Measurements from ENCODE around the gene SLC2A3. TPM values are rescaled to one million over a fixed set of nuclear protein-coding genes. Genes with fewer than 3 reads are reported as not detected.
A peak's percentile ranks its signal among the peaks of the same experiment; 100 is the strongest.

The SLC2A3 gene
- total and polyA plus RNA-seq, 2 experiments from 2014 or later, result 199 to 388 TPM

DNA sequence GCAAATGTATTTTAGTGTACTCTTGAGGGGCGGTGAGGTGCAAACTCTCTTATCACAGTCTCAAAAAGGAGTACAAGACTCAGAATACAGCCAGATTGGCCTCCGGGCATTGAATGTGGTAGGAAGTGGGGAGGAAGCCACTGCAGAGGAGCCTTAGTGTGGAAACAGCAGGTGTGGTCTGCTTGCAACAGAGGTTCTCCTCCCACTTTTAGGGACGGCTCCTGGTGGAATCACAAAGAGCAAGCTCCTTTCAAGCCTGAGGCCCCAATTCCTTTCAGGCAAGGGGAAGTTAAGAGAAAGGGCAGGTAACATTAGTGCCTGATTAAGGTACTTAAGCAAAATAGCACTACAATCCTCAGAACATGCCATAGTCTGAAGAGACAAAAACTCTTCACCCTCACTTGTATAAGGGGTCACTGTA lies 23.7 kb upstream of the SLC2A3 start (continued):
- TF ChIP-seq, protein P1, sequence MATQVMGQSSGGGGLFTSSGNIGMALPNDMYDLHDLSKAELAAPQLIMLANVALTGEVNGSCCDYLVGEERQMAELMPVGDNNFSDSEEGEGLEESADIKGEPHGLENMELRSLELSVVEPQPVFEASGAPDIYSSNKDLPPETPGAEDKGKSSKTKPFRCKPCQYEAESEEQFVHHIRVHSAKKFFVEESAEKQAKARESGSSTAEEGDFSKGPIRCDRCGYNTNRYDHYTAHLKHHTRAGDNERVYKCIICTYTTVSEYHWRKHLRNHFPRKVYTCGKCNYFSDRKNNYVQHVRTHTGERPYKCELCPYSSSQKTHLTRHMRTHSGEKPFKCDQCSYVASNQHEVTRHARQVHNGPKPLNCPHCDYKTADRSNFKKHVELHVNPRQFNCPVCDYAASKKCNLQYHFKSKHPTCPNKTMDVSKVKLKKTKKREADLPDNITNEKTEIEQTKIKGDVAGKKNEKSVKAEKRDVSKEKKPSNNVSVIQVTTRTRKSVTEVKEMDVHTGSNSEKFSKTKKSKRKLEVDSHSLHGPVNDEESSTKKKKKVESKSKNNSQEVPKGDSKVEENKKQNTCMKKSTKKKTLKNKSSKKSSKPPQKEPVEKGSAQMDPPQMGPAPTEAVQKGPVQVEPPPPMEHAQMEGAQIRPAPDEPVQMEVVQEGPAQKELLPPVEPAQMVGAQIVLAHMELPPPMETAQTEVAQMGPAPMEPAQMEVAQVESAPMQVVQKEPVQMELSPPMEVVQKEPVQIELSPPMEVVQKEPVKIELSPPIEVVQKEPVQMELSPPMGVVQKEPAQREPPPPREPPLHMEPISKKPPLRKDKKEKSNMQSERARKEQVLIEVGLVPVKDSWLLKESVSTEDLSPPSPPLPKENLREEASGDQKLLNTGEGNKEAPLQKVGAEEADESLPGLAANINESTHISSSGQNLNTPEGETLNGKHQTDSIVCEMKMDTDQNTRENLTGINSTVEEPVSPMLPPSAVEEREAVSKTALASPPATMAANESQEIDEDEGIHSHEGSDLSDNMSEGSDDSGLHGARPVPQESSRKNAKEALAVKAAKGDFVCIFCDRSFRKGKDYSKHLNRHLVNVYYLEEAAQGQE (IDR thresholded peaks at IDR 0.05; ENCODE audit: unreplicated experiment), result no peak
- TF ChIP-seq, protein P2, sequence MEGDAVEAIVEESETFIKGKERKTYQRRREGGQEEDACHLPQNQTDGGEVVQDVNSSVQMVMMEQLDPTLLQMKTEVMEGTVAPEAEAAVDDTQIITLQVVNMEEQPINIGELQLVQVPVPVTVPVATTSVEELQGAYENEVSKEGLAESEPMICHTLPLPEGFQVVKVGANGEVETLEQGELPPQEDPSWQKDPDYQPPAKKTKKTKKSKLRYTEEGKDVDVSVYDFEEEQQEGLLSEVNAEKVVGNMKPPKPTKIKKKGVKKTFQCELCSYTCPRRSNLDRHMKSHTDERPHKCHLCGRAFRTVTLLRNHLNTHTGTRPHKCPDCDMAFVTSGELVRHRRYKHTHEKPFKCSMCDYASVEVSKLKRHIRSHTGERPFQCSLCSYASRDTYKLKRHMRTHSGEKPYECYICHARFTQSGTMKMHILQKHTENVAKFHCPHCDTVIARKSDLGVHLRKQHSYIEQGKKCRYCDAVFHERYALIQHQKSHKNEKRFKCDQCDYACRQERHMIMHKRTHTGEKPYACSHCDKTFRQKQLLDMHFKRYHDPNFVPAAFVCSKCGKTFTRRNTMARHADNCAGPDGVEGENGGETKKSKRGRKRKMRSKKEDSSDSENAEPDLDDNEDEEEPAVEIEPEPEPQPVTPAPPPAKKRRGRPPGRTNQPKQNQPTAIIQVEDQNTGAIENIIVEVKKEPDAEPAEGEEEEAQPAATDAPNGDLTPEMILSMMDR (conservative IDR thresholded peaks at IDR 0.05; ENCODE audit: low read depth in 2 of 2), result no peak
- TF ChIP-seq CREB1 (CRISPR knock-in tag; IDR thresholded peaks at IDR 0.05; ENCODE audit: low read depth), result no peak
- TF ChIP-seq ZNF114 (CRISPR knock-in tag; IDR thresholded peaks at IDR 0.05), result no peak

DNA sequence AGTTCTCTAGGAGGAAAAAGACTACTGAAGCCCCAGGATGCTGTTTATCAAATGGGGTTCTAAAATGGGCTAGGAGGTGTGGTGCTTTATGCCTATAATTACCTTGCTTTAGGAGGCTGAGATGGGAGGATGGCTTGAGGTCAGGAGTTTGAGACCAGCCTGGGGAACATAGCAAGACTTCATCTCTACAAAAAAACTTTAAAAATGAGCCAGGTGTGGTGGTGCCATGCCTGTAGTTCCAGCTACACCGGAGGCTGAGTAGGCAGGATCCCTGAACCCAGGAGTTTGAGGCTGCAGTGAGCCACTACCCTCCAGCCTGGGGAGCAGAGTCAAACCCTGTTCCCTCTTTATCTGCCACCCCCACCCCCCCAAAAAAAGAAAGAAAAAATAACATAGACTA lies 23.3 kb upstream of the SLC2A3 start:
- H3K36me3 Mint-ChIP-seq (ENCODE audit: low read depth), result peaks cover 3% of the 10 kb centered on the region; the same call in 1 of the 3 replicates
- peak; percentile 15 for ATAC-seq

More for the DNA sequence above, 23.3 kb upstream of the SLC2A3 start:
- Histone ChIP-seq H3K36me3 (ENCODE audit: insufficient read depth) (no peaks in the 10 kb centered on the region), H2AFZ (no peak overlapping the region), H3K27ac (ENCODE audit: low read depth) (peak overlapping the region; percentile 30; the same call in 1 of the 2 replicates), H3K4me3 (peak overlapping the region; percentile 26), H3K27me3 (ENCODE audit: insufficient read depth) (no peaks in the 10 kb centered on the region), H3F3A (replicated peaks; ENCODE audit: low read depth) (no peaks in the 10 kb centered on the region; the same call in 1 of the 2 replicates), H3K4me1 (ENCODE audit: insufficient read depth) (peaks cover 41% of the 10 kb centered on the region), H3K9me2 (ENCODE audit: insufficient read depth) (no peaks in the 10 kb centered on the region), H4K20me1 (replicated peaks; ENCODE audit: insufficient read depth) (no peaks in the 10 kb centered on the region), H3K79me2 (replicated peaks; ENCODE audit: insufficient read depth) (no peaks in the 10 kb centered on the region), H3K4me2 (peak overlapping the region; percentile 62)
- Mint-ChIP-seq H3K4me3 (peak overlapping the region; percentile 77; the same call in 2 of the 3 replicates), H3K27me3 (ENCODE audit: insufficient read depth, low read depth, poor library complexity) (peaks cover 10% of the 10 kb centered on the region), H3K9me3 (no peaks in the 10 kb centered on the region), H3K27ac (peak overlapping the region; percentile 90; the same call in 1 of the 2 replicates), H3K4me1 (peaks cover 42% of the 10 kb centered on the region)
- DNase-seq (ENCODE audit: low spot score), result no peak
- TF ChIP-seq EZH2 (IDR thresholded peaks at IDR 0.05; ENCODE audit: low read depth, unreplicated experiment) (no peak), ZNF331 (CRISPR knock-in tag; IDR thresholded peaks at IDR 0.05; ENCODE audit: low read depth) (no peak), STAT1 (IDR thresholded peaks at IDR 0.05; ENCODE audit: unreplicated experiment) (no peak), ZNF114 (CRISPR knock-in tag; IDR thresholded peaks at IDR 0.05) (no peak), POLR2AphosphoS5 (IDR thresholded peaks at IDR 0.05; ENCODE audit: low read depth) (no peak)
- TF ChIP-seq, protein P3, sequence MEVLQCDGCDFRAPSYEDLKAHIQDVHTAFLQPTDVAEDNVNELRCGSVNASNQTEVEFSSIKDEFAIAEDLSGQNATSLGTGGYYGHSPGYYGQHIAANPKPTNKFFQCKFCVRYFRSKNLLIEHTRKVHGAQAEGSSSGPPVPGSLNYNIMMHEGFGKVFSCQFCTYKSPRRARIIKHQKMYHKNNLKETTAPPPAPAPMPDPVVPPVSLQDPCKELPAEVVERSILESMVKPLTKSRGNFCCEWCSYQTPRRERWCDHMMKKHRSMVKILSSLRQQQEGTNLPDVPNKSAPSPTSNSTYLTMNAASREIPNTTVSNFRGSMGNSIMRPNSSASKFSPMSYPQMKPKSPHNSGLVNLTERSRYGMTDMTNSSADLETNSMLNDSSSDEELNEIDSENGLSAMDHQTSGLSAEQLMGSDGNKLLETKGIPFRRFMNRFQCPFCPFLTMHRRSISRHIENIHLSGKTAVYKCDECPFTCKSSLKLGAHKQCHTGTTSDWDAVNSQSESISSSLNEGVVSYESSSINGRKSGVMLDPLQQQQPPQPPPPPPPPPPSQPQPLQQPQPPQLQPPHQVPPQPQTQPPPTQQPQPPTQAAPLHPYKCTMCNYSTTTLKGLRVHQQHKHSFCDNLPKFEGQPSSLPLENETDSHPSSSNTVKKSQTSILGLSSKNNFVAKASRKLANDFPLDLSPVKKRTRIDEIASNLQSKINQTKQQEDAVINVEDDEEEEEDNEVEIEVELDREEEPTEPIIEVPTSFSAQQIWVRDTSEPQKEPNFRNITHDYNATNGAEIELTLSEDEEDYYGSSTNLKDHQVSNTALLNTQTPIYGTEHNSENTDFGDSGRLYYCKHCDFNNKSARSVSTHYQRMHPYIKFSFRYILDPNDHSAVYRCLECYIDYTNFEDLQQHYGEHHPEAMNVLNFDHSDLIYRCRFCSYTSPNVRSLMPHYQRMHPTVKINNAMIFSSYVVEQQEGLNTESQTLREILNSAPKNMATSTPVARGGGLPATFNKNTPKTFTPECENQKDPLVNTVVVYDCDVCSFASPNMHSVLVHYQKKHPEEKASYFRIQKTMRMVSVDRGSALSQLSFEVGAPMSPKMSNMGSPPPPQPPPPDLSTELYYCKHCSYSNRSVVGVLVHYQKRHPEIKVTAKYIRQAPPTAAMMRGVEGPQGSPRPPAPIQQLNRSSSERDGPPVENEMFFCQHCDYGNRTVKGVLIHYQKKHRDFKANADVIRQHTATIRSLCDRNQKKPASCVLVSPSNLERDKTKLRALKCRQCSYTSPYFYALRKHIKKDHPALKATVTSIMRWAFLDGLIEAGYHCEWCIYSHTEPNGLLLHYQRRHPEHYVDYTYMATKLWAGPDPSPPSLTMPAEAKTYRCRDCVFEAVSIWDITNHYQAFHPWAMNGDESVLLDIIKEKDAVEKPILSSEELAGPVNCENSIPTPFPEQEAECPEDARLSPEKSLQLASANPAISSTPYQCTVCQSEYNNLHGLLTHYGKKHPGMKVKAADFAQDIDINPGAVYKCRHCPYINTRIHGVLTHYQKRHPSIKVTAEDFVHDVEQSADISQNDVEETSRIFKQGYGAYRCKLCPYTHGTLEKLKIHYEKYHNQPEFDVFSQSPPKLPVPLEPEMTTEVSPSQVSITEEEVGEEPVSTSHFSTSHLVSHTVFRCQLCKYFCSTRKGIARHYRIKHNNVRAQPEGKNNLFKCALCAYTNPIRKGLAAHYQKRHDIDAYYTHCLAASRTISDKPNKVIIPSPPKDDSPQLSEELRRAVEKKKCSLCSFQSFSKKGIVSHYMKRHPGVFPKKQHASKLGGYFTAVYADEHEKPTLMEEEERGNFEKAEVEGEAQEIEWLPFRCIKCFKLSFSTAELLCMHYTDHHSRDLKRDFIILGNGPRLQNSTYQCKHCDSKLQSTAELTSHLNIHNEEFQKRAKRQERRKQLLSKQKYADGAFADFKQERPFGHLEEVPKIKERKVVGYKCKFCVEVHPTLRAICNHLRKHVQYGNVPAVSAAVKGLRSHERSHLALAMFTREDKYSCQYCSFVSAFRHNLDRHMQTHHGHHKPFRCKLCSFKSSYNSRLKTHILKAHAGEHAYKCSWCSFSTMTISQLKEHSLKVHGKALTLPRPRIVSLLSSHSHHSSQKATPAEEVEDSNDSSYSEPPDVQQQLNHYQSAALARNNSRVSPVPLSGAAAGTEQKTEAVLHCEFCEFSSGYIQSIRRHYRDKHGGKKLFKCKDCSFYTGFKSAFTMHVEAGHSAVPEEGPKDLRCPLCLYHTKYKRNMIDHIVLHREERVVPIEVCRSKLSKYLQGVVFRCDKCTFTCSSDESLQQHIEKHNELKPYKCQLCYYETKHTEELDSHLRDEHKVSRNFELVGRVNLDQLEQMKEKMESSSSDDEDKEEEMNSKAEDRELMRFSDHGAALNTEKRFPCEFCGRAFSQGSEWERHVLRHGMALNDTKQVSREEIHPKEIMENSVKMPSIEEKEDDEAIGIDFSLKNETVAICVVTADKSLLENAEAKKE (CRISPR knock-in tag; IDR thresholded peaks at IDR 0.05), result no peak
